Measurements from ENCODE around the gene TAF15.

- TF ChIP-seq CTCF (conservative IDR thresholded peaks at IDR 0.05; ENCODE audit: low read depth, low read length) (no peak), POLR2A (IDR thresholded peaks at IDR 0.05; ENCODE audit: low read depth, low read length) (no peak), BHLHE40 (IDR thresholded peaks at IDR 0.05; ENCODE audit: low read depth, low read length) (no peak), SMC3 (IDR thresholded peaks at IDR 0.05; ENCODE audit: low read depth, low read length) (no peak), MAFK (IDR thresholded peaks at IDR 0.05; ENCODE audit: low read depth, low read length) (no peak), RAD21 (IDR thresholded peaks at IDR 0.05; ENCODE audit: low read length) (no peak), MXI1 (IDR thresholded peaks at IDR 0.05; ENCODE audit: borderline replicate concordance, low read depth, low read length) (no peak), CEBPB (IDR thresholded peaks at IDR 0.05; ENCODE audit: low read depth, low read length) (no peak)
These were observed 15.9 kb downstream of the TAF15 start for GRCh38 chr17:35825206-35825605.

Measured in IMR-90 (cell line).